Measurements from ENCODE around the gene MGRN1. TPM values are rescaled to one million over a fixed set of nuclear protein-coding genes. Genes with fewer than 3 reads are reported as not detected.

The MGRN1 gene
- polyA plus RNA-seq, 1 donor from 2014 or later: 35.9 TPM

DNA sequence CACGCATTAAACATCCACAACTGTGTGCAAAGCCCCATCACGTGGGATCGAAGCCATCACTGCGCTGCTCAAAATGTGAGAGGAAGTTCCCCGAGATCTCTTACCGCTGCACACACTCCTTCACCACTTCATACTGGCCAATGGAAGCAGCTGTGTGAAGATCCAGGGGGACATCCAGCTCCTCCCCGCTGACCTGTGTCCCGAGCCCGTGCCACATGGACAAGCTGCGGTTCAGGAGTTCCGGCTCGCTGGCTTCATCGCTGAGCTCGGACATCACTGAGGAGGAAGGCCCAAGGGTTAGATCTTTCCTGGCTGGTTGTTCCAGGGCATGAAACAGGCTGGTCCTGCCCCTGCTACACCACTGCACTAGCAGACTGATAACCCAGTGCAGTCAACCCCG, 105.2 kb downstream of the MGRN1 start:
- no peaks in the 10 kb centered on the region for H3K36me3 ChIP-seq (ENCODE audit: insufficient read depth, low read length)
- H3K27ac ChIP-seq (ENCODE audit: low read length): no peak overlapping the region
- no peak overlapping the region for H3K4me2 ChIP-seq (ENCODE audit: low read length)

DNA sequence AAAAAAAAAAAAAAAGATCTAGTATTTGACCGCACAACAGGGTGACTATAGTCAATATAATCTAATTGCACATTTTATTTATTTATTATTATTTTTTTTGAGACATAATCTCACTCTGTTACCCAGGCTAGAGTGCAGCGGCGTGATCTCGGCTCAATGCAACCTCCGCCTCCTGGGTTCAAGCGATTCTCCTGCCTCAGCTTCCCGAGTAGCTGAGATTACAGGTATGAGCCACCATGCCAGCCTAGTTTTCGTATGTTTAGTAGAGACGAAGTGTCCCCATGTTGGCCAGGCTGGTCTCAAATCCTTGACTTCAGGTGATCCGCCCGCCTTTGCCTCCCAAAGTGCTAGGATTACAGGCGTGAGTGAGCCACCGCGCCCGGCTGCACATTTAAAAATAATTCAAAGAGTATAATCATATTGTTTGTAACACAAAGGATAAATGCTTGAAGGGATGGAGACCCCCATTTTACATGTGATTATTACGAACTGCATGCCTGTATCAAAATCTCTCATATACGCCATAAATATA, 108.7 kb downstream of the MGRN1 start:
- Histone ChIP-seq H3K9me2 (ENCODE audit: insufficient read depth, low read length) (no peaks in the 10 kb centered on the region), H3F3A (ENCODE audit: insufficient read depth, low read length, poor library complexity, severe bottlenecking) (no peaks in the 10 kb centered on the region), H3K9ac (ENCODE audit: low read length) (peak overlapping the region; percentile 82), H3K9me3 (ENCODE audit: low read length) (no peaks in the 10 kb centered on the region), H3K79me2 (replicated peaks; ENCODE audit: insufficient read depth, low read length) (peaks cover 14% of the 10 kb centered on the region), H4K20me1 (ENCODE audit: insufficient read depth) (no peaks in the 10 kb centered on the region), H3K27ac (ENCODE audit: low read length) (peak overlapping the region; percentile 70), H3K36me3 (ENCODE audit: insufficient read depth, low read length) (no peaks in the 10 kb centered on the region), H3K4me3 (ENCODE audit: low read length) (peak overlapping the region; percentile 93), H3K4me2 (ENCODE audit: low read length) (peak overlapping the region; percentile 58), H2AFZ (ENCODE audit: low read depth, low read length) (peak overlapping the region; percentile 56), H3K27me3 (ENCODE audit: insufficient read depth, low read depth, low read length) (no peaks in the 10 kb centered on the region)
- TF ChIP-seq, protein P1, sequence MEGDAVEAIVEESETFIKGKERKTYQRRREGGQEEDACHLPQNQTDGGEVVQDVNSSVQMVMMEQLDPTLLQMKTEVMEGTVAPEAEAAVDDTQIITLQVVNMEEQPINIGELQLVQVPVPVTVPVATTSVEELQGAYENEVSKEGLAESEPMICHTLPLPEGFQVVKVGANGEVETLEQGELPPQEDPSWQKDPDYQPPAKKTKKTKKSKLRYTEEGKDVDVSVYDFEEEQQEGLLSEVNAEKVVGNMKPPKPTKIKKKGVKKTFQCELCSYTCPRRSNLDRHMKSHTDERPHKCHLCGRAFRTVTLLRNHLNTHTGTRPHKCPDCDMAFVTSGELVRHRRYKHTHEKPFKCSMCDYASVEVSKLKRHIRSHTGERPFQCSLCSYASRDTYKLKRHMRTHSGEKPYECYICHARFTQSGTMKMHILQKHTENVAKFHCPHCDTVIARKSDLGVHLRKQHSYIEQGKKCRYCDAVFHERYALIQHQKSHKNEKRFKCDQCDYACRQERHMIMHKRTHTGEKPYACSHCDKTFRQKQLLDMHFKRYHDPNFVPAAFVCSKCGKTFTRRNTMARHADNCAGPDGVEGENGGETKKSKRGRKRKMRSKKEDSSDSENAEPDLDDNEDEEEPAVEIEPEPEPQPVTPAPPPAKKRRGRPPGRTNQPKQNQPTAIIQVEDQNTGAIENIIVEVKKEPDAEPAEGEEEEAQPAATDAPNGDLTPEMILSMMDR (IDR thresholded peaks at IDR 0.05; ENCODE audit: poor library complexity, severe bottlenecking): no peak
- no peak for TF ChIP-seq EP300 (conservative IDR thresholded peaks at IDR 0.05; ENCODE audit: poor library complexity, severe bottlenecking)
- TF ChIP-seq TAF1 (IDR thresholded peaks at IDR 0.05; ENCODE audit: low read depth): no peak
- TF ChIP-seq, protein P2, sequence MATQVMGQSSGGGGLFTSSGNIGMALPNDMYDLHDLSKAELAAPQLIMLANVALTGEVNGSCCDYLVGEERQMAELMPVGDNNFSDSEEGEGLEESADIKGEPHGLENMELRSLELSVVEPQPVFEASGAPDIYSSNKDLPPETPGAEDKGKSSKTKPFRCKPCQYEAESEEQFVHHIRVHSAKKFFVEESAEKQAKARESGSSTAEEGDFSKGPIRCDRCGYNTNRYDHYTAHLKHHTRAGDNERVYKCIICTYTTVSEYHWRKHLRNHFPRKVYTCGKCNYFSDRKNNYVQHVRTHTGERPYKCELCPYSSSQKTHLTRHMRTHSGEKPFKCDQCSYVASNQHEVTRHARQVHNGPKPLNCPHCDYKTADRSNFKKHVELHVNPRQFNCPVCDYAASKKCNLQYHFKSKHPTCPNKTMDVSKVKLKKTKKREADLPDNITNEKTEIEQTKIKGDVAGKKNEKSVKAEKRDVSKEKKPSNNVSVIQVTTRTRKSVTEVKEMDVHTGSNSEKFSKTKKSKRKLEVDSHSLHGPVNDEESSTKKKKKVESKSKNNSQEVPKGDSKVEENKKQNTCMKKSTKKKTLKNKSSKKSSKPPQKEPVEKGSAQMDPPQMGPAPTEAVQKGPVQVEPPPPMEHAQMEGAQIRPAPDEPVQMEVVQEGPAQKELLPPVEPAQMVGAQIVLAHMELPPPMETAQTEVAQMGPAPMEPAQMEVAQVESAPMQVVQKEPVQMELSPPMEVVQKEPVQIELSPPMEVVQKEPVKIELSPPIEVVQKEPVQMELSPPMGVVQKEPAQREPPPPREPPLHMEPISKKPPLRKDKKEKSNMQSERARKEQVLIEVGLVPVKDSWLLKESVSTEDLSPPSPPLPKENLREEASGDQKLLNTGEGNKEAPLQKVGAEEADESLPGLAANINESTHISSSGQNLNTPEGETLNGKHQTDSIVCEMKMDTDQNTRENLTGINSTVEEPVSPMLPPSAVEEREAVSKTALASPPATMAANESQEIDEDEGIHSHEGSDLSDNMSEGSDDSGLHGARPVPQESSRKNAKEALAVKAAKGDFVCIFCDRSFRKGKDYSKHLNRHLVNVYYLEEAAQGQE (IDR thresholded peaks at IDR 0.05; ENCODE audit: borderline replicate concordance): no peak
- TF ChIP-seq SMC3 (conservative IDR thresholded peaks at IDR 0.05; ENCODE audit: poor library complexity): no peak
- no peak for TF ChIP-seq POLR2AphosphoS5 (IDR thresholded peaks at IDR 0.05)
- TF ChIP-seq MXI1 (conservative IDR thresholded peaks at IDR 0.05; ENCODE audit: poor library complexity, severe bottlenecking): no peak
- no peak for TF ChIP-seq RAD21 (conservative IDR thresholded peaks at IDR 0.05)
- TF ChIP-seq EZH2 (IDR thresholded peaks at IDR 0.05; ENCODE audit: borderline replicate concordance, insufficient read depth, low read length, poor library complexity, severe bottlenecking): no peak

More for the DNA sequence above, 105.2 kb downstream of the MGRN1 start:
- Histone ChIP-seq H3K27me3 (ENCODE audit: insufficient read depth, low read depth, low read length) (no peaks in the 10 kb centered on the region), H3K4me3 (ENCODE audit: low read length) (no peak overlapping the region), H4K20me1 (ENCODE audit: insufficient read depth) (no peaks in the 10 kb centered on the region), H3K9me3 (ENCODE audit: low read length) (no peaks in the 10 kb centered on the region), H3K9me2 (ENCODE audit: insufficient read depth, low read length) (no peaks in the 10 kb centered on the region), H3K9ac (ENCODE audit: low read length) (no peak overlapping the region), H2AFZ (ENCODE audit: low read depth, low read length) (no peak overlapping the region), H3F3A (ENCODE audit: insufficient read depth, low read length, poor library complexity, severe bottlenecking) (no peaks in the 10 kb centered on the region), H3K79me2 (replicated peaks; ENCODE audit: insufficient read depth, low read length) (peaks cover 14% of the 10 kb centered on the region)
- TF ChIP-seq, protein P2 (IDR thresholded peaks at IDR 0.05; ENCODE audit: borderline replicate concordance): no peak
- TF ChIP-seq TAF1 (IDR thresholded peaks at IDR 0.05; ENCODE audit: low read depth): no peak
- TF ChIP-seq SMC3 (conservative IDR thresholded peaks at IDR 0.05; ENCODE audit: poor library complexity): no peak
- TF ChIP-seq, protein P1 (IDR thresholded peaks at IDR 0.05; ENCODE audit: poor library complexity, severe bottlenecking): no peak
- TF ChIP-seq MXI1 (conservative IDR thresholded peaks at IDR 0.05; ENCODE audit: poor library complexity, severe bottlenecking): no peak
- TF ChIP-seq POLR2AphosphoS5 (IDR thresholded peaks at IDR 0.05): no peak
- TF ChIP-seq EP300 (conservative IDR thresholded peaks at IDR 0.05; ENCODE audit: poor library complexity, severe bottlenecking): no peak
- no peak for TF ChIP-seq EZH2 (IDR thresholded peaks at IDR 0.05; ENCODE audit: borderline replicate concordance, insufficient read depth, low read length, poor library complexity, severe bottlenecking)
- no peak for TF ChIP-seq RAD21 (conservative IDR thresholded peaks at IDR 0.05)

Measured in neural cell (in vitro differentiated cells).